OCI-LY1 (cell line): Measurements from ENCODE around the gene CFAP43.

Source experiments
- H2AFZ ChIP-seq: fragments of 200-600 bp; sonication (generic), shearing (Covaris generic); 2 replicates; pipeline ENCODE4 v1.6.0; 2014; ENCODE audit warnings: antibody characterized with exemption, mild to moderate bottlenecking, low read length
- H3F3A ChIP-seq: fragments of 200-600 bp; sonication (generic), shearing (Covaris generic); 2 replicates; pipeline ENCODE4 v1.6.0; 2014; ENCODE audit warnings: mild to moderate bottlenecking, antibody characterized with exemption, low read length, moderate library complexity; ENCODE audit not compliant: insufficient read depth
- H3K27ac ChIP-seq: fragments of 200-600 bp; sonication (generic); 2 replicates; pipeline ENCODE4 v1.5.1; 2014; ENCODE audit warnings: low read length, mixed run types, mild to moderate bottlenecking, low read depth; ENCODE audit not compliant: poor library complexity, severe bottlenecking
- H3K27me3 ChIP-seq: fragments of 200-600 bp; sonication (generic); 2 replicates; pipeline ENCODE4 v1.6.0; 2014; ENCODE audit warnings: antibody characterized with exemption, mild to moderate bottlenecking, low read length, moderate library complexity; ENCODE audit not compliant: insufficient read depth
- H3K36me3 ChIP-seq: fragments of 200-600 bp; sonication (generic); 2 replicates; pipeline ENCODE4 v1.6.1; 2014; ENCODE audit warnings: mild to moderate bottlenecking, antibody characterized with exemption, low read length, moderate library complexity, mixed read lengths; ENCODE audit not compliant: insufficient read depth
- H3K4me1 ChIP-seq: fragments of 200-600 bp; sonication (generic); 2 replicates; pipeline ENCODE4 v1.5.1; 2014; ENCODE audit warnings: mild to moderate bottlenecking, low read length, moderate library complexity; ENCODE audit not compliant: insufficient read depth, severe bottlenecking
- H3K4me2 ChIP-seq: fragments of 200-600 bp; sonication (generic), shearing (Covaris generic); 2 replicates; pipeline ENCODE4 v1.6.1; 2014; ENCODE audit warnings: low read length
- H3K4me3 ChIP-seq: fragments of 200-600 bp; sonication (generic); 2 replicates; pipeline ENCODE4 v1.5.1; 2014; ENCODE audit warnings: low read length, low read depth, mild to moderate bottlenecking, mixed read lengths; ENCODE audit not compliant: poor library complexity, severe bottlenecking
- H3K79me2 ChIP-seq: fragments of 200-600 bp; shearing (Covaris generic); 2 replicates; pipeline ENCODE4 v1.6.1; 2016; ENCODE audit warnings: mixed run types, low read length, mixed read lengths; ENCODE audit not compliant: insufficient read depth
- H3K9ac ChIP-seq: fragments of 200-600 bp; sonication (generic), shearing (Covaris generic); 2 replicates; pipeline ENCODE4 v1.6.1; 2014; ENCODE audit warnings: mild to moderate bottlenecking, low read length, mixed read lengths
- H3K9me2 ChIP-seq: fragments of 200-600 bp; sonication (generic), shearing (Covaris generic); 2 replicates; pipeline ENCODE4 v1.6.1; 2014; ENCODE audit warnings: low read depth, mild to moderate bottlenecking, low read length, mixed read lengths
- H3K9me3 ChIP-seq: fragments of 200-600 bp; shearing (Covaris generic); 2 replicates; pipeline ENCODE4 v1.6.1; 2014; ENCODE audit warnings: low read length, mixed read lengths
- H4K20me1 ChIP-seq: fragments of 200-600 bp; sonication (generic), shearing (Covaris generic); 2 replicates; pipeline ENCODE4 v1.6.0; 2016; ENCODE audit warnings: mild to moderate bottlenecking, low read length; ENCODE audit not compliant: insufficient read depth
- CTCF ChIP-seq: fragments of 200-600 bp; sonication (generic), shearing (Covaris generic); IDR thresholded peaks from 2 replicates; pipeline ENCODE4 v1.5.1; 2017; ENCODE audit warnings: mild to moderate bottlenecking, antibody characterized with exemption, low read length, moderate library complexity, mixed read lengths
- EZH2 ChIP-seq: fragments of 200-600 bp; sonication (generic), shearing (Covaris generic); IDR thresholded peaks from 2 replicates; pipeline ENCODE4 v1.8.0; 2017; ENCODE audit warnings: borderline replicate concordance, mixed run types, mild to moderate bottlenecking, antibody characterized with exemption, low read length, moderate library complexity, mixed read lengths

The CFAP43 gene

GRCh38 chr10:104262055-104262454, 29.9 kb upstream of the CFAP43 start:
- Histone ChIP-seq H3K27me3 (no peaks in the 10 kb centered on the region), H3K79me2 (peaks cover 4% of the 10 kb centered on the region; the same call in 1 of the 2 replicates), H3K4me2 (no peak overlapping the region), H3K4me3 (no peak overlapping the region), H2AFZ (no peak overlapping the region), H4K20me1 (no peaks in the 10 kb centered on the region), H3K9ac (no peak overlapping the region), H3K27ac (no peak overlapping the region), H3K9me3 (no peaks in the 10 kb centered on the region), H3K36me3 (peaks cover 54% of the 10 kb centered on the region), H3K9me2 (no peaks in the 10 kb centered on the region), H3F3A (no peaks in the 10 kb centered on the region), H3K4me1 (peaks cover 1% of the 10 kb centered on the region)
- TF ChIP-seq CTCF = no peak
- no peak for TF ChIP-seq EZH2

GRCh38 chr10:104260775-104261115, 28.6 kb upstream of the CFAP43 start:
- Histone ChIP-seq H3K4me2 (no peak overlapping the region), H3K9ac (no peak overlapping the region), H3K9me3 (no peaks in the 10 kb centered on the region), H3K27me3 (no peaks in the 10 kb centered on the region), H3K9me2 (no peaks in the 10 kb centered on the region), H3K4me3 (no peak overlapping the region), H3K27ac (no peak overlapping the region), H3K36me3 (peaks cover 43% of the 10 kb centered on the region), H4K20me1 (no peaks in the 10 kb centered on the region), H3K4me1 (peaks cover 6% of the 10 kb centered on the region), H3K79me2 (no peaks in the 10 kb centered on the region; the same call in 1 of the 2 replicates), H3F3A (no peaks in the 10 kb centered on the region), H2AFZ (no peak overlapping the region)
- TF ChIP-seq EZH2 (no peak), CTCF (no peak)

GRCh38 chr10:104259999-104260774, 28.0 kb upstream of the CFAP43 start:
- Histone ChIP-seq H3K79me2 (no peaks in the 10 kb centered on the region; the same call in 1 of the 2 replicates), H3K9ac (no peak overlapping the region), H3K36me3 (peaks cover 37% of the 10 kb centered on the region)

More at GRCh38 chr10:104259999-104260774, 28.0 kb upstream of the CFAP43 start:
- Histone ChIP-seq H3K4me3 (no peak overlapping the region), H3K4me2 (no peak overlapping the region), H2AFZ (no peak overlapping the region), H3K9me2 (no peaks in the 10 kb centered on the region), H3K27me3 (no peaks in the 10 kb centered on the region), H4K20me1 (no peaks in the 10 kb centered on the region), H3F3A (no peaks in the 10 kb centered on the region), H3K27ac (no peak overlapping the region), H3K4me1 (peaks cover 10% of the 10 kb centered on the region), H3K9me3 (no peaks in the 10 kb centered on the region)
- TF ChIP-seq CTCF = no peak
- no peak for TF ChIP-seq EZH2
